DND-41 (cell line): ENCODE results near the gene TRPV5.

Source experiments
- EZH2 ChIP-seq: IDR thresholded peaks from 3 replicates; pipeline ENCODE4 v1.6.1; 2012; ENCODE audit warnings: borderline replicate concordance, low read depth, mild to moderate bottlenecking, moderate library complexity, low read length, inconsistent platforms; ENCODE audit not compliant: severe bottlenecking
- TF ChIP-seq, protein P1 (sequence below): IDR thresholded peaks from 2 replicates; pipeline ENCODE4 v1.5.1; 2012; ENCODE audit warnings: borderline replicate concordance, low read length, moderate library complexity, mild to moderate bottlenecking; ENCODE audit not compliant: poor library complexity, severe bottlenecking; ENCODE audit errors: extremely low read depth

DNA sequence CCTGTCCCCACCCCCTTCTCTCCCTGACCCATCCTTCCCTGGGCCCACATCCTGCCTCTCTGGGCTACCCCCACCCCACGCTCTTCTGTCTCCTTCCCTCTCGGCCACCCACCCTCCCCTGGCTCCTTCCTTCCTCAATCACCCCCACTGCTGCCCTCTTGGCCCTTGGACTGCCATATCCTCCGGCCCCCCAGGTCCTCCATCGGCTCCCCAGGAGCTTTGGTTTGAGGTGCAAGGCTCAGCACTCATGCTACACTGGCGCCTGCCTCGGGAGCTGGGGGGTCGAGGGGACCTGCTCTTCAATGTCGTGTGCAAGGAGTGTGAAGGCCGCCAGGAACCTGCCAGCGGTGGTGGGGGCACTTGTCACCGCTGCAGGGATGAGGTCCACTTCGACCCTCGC is 67.8 kb downstream of the TRPV5 start:
- TF ChIP-seq, protein P1, sequence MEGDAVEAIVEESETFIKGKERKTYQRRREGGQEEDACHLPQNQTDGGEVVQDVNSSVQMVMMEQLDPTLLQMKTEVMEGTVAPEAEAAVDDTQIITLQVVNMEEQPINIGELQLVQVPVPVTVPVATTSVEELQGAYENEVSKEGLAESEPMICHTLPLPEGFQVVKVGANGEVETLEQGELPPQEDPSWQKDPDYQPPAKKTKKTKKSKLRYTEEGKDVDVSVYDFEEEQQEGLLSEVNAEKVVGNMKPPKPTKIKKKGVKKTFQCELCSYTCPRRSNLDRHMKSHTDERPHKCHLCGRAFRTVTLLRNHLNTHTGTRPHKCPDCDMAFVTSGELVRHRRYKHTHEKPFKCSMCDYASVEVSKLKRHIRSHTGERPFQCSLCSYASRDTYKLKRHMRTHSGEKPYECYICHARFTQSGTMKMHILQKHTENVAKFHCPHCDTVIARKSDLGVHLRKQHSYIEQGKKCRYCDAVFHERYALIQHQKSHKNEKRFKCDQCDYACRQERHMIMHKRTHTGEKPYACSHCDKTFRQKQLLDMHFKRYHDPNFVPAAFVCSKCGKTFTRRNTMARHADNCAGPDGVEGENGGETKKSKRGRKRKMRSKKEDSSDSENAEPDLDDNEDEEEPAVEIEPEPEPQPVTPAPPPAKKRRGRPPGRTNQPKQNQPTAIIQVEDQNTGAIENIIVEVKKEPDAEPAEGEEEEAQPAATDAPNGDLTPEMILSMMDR, result no peak
- TF ChIP-seq EZH2, result no peak
